Fibroblast of lung (primary cell): ENCODE results near the gene KRTAP26-1. TPM values are rescaled to one million over a fixed set of nuclear protein-coding genes. Genes with fewer than 3 reads are reported as not detected.

ENCODE experiments used
- DNase-seq, 2 donors: peaks; one replicate each; pipeline versions ENCODE4 v3.0.0 to v3.0.0-alpha.2; 2010; ENCODE audit warnings: low read depth in 2 of 2
- H2AFZ ChIP-seq: 2 replicates; pipeline ENCODE4 v1.5.1; 2012; ENCODE audit warnings: low read length, control low read depth, inconsistent platforms
- H3K27ac ChIP-seq: 2 replicates; pipeline ENCODE4 v1.5.1; 2011; ENCODE audit warnings: low read length, control low read depth; ENCODE audit not compliant: insufficient read depth
- H3K27me3 ChIP-seq: 2 replicates; pipeline ENCODE4 v1.5.1; 2011; ENCODE audit warnings: mild to moderate bottlenecking, low read length; ENCODE audit not compliant: control insufficient read depth, insufficient read depth
- H3K36me3 ChIP-seq: 2 replicates; pipeline ENCODE4 v1.5.1; 2011; ENCODE audit warnings: low read length; ENCODE audit not compliant: control insufficient read depth, insufficient read depth
- H3K4me1 ChIP-seq: 2 replicates; pipeline ENCODE4 v1.5.1; 2011; ENCODE audit warnings: low read length; ENCODE audit not compliant: control insufficient read depth, insufficient read depth; ENCODE audit errors: extremely low read depth
- H3K4me2 ChIP-seq: 2 replicates; pipeline ENCODE4 v1.5.1; 2011; ENCODE audit warnings: low read length, control low read depth; ENCODE audit not compliant: insufficient read depth; ENCODE audit errors: extremely low read depth
- H3K4me3 ChIP-seq, 4 experiments: fragments of 200-600 bp in 1 of 4; sonication (generic) in 1 of 4; replicated peaks in 1 of 4; 2 replicates each; pipeline ENCODE4 v1.5.1; 2011 to 2016; ENCODE audit warnings: low read length in 4 of 4, low read depth in 3 of 4, mild to moderate bottlenecking in 3 of 4, control low read depth in 2 of 4, inconsistent platforms in 1 of 4, mixed read lengths in 1 of 4; ENCODE audit not compliant: insufficient read depth in 1 of 4; ENCODE audit errors: control extremely low read depth in 1 of 4
- H3K79me2 ChIP-seq: 2 replicates; pipeline ENCODE4 v1.5.1; 2012; ENCODE audit warnings: mild to moderate bottlenecking, low read length, inconsistent platforms; ENCODE audit not compliant: control insufficient read depth, insufficient read depth
- H3K9ac ChIP-seq: 2 replicates; pipeline ENCODE4 v1.5.1; 2011; ENCODE audit warnings: mild to moderate bottlenecking, low read length, control low read depth; ENCODE audit not compliant: insufficient read depth
- H3K9me3 ChIP-seq: 2 replicates; pipeline ENCODE4 v1.5.1; 2012; ENCODE audit warnings: low read depth, low read length; ENCODE audit not compliant: control insufficient read depth, insufficient read depth
- H4K20me1 ChIP-seq: 2 replicates; pipeline ENCODE4 v1.5.1; 2011; ENCODE audit warnings: low read length; ENCODE audit not compliant: control insufficient read depth, insufficient read depth; ENCODE audit errors: extremely low read depth
- EZH2 ChIP-seq: IDR thresholded peaks from 2 replicates; pipeline ENCODE4 v1.5.1; 2012; ENCODE audit warnings: low read length, control low read depth, mild to moderate bottlenecking; ENCODE audit errors: missing control alignments
- polyA plus RNA-seq, 2 donors: library from polyadenylated mRNA; depleted of rRNA in 1 of 2; stranded (reverse) in 1 of 2; unstranded in 1 of 2; fragments of >200 nt; gene quantifications; 2 replicates each; pipeline ENCODE4 v1.2.1, GENCODE V29; 2011 to 2012; ENCODE audit warnings: missing spikeins in 1 of 2
- total RNA-seq: library from RNA; depleted of rRNA; stranded (reverse); fragments of >200 nt; gene quantifications from 2 replicates; pipeline ENCODE4 v1.2.1, GENCODE V29; 2014
- TF ChIP-seq, protein P1 (sequence below), 2 donors: IDR thresholded peaks in 1 of 2; conservative IDR thresholded peaks in 1 of 2; 1 replicate in 1 of 2; 2 replicates in 1 of 2; pipeline ENCODE4 v1.5.1; 2011 to 2012; ENCODE audit warnings: low read length in 2 of 2, control low read depth in 1 of 2, inconsistent platforms in 1 of 2, low read depth in 1 of 2, mild to moderate bottlenecking in 1 of 2

The KRTAP26-1 gene
- total and polyA plus RNA-seq, 2 donors (not counting 1 experiment from before 2014, with no cell fraction given), result not detected

DNA sequence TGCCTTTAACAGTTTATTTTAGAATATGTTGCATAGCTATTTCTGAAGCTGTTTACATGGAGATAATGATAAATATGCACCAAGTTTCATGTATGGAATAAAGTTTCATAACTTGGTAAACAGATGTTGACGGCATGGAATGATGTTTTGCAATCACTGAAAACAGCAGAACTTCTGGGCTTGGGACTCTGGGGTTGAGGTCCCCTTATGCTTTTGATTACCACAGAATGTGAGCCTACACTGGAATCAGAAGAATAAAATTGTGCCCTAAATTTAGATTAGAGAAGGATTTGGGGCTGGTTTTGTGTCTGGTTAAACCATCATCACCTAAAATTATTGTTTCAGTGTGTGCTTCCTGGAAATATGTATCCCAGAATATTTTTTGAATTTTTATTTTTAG, 48.5 kb downstream of the KRTAP26-1 start:
- Histone ChIP-seq H3K4me3 (no peak overlapping the region), H3K4me2 (no peak overlapping the region), H2AFZ (no peak overlapping the region), H3K27ac (no peak overlapping the region), H4K20me1 (no peaks in the 10 kb centered on the region), H3K27me3 (no peaks in the 10 kb centered on the region), H3K9me3 (no peaks in the 10 kb centered on the region), H3K9ac (no peak overlapping the region), H3K79me2 (no peaks in the 10 kb centered on the region), H3K4me1 (no peaks in the 10 kb centered on the region), H3K36me3 (no peaks in the 10 kb centered on the region)
- TF ChIP-seq, protein P1, sequence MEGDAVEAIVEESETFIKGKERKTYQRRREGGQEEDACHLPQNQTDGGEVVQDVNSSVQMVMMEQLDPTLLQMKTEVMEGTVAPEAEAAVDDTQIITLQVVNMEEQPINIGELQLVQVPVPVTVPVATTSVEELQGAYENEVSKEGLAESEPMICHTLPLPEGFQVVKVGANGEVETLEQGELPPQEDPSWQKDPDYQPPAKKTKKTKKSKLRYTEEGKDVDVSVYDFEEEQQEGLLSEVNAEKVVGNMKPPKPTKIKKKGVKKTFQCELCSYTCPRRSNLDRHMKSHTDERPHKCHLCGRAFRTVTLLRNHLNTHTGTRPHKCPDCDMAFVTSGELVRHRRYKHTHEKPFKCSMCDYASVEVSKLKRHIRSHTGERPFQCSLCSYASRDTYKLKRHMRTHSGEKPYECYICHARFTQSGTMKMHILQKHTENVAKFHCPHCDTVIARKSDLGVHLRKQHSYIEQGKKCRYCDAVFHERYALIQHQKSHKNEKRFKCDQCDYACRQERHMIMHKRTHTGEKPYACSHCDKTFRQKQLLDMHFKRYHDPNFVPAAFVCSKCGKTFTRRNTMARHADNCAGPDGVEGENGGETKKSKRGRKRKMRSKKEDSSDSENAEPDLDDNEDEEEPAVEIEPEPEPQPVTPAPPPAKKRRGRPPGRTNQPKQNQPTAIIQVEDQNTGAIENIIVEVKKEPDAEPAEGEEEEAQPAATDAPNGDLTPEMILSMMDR (conservative IDR thresholded peaks at IDR 0.05 in 1 of 2, IDR thresholded peaks at IDR 0.05 in 1 of 2; ENCODE audit: low read depth in 1 of 2, low read length in 2 of 2), result no peak
- TF ChIP-seq EZH2, result no peak
- no peak for DNase-seq

- no peaks in the 10 kb centered on the region for H4K20me1 ChIP-seq
- H3K9ac ChIP-seq, result no peak overlapping the region
- H2AFZ ChIP-seq, result no peak overlapping the region
- H3K36me3 ChIP-seq, result no peaks in the 10 kb centered on the region
- H3K27ac ChIP-seq, result no peak overlapping the region
- no peaks in the 10 kb centered on the region for H3K4me1 ChIP-seq
- no peaks in the 10 kb centered on the region for H3K27me3 ChIP-seq
- no peaks in the 10 kb centered on the region for H3K79me2 ChIP-seq
- no peaks in the 10 kb centered on the region for H3K9me3 ChIP-seq
- no peak for DNase-seq
- TF ChIP-seq, protein P1 (conservative IDR thresholded peaks at IDR 0.05 in 1 of 2, IDR thresholded peaks at IDR 0.05 in 1 of 2; ENCODE audit: low read depth in 1 of 2, low read length in 2 of 2), result no peak
- TF ChIP-seq EZH2, result no peak
- no peak overlapping the region for H3K4me2 ChIP-seq
- H3K4me3 ChIP-seq, result no peak overlapping the region
Observed at GRCh38 chr21:30271156-30271555, 49.0 kb downstream of the KRTAP26-1 start.

- H3K9me3 ChIP-seq, result no peaks in the 10 kb centered on the region
- no peak overlapping the region for H3K27ac ChIP-seq
- H3K4me1 ChIP-seq, result no peaks in the 10 kb centered on the region
- no peaks in the 10 kb centered on the region for H3K36me3 ChIP-seq
- H3K9ac ChIP-seq, result no peak overlapping the region
- H3K4me2 ChIP-seq, result no peak overlapping the region
- TF ChIP-seq, protein P1 (conservative IDR thresholded peaks at IDR 0.05 in 1 of 2, IDR thresholded peaks at IDR 0.05 in 1 of 2; ENCODE audit: low read depth in 1 of 2, low read length in 2 of 2), result no peak
- TF ChIP-seq EZH2, result no peak
- no peaks in the 10 kb centered on the region for H4K20me1 ChIP-seq
- H3K79me2 ChIP-seq, result no peaks in the 10 kb centered on the region
- H3K4me3 ChIP-seq, result no peak overlapping the region
- no peaks in the 10 kb centered on the region for H3K27me3 ChIP-seq
- no peak overlapping the region for H2AFZ ChIP-seq
- no peak for DNase-seq
Observed at GRCh38 chr21:30269803-30270530, 50.1 kb downstream of the KRTAP26-1 start.

Other genes with a start within 250 kb of the KRTAP26-1 start
- not detected in 2 replicates for gene CLDN17, start 153.5 kb downstream of the KRTAP26-1 start, total RNA-seq
- not detected in 2 replicates for gene CLDN17, start 153.5 kb downstream of the KRTAP26-1 start, polyA plus RNA-seq
- not detected in 2 replicates for gene CLDN8, start 104.2 kb downstream of the KRTAP26-1 start, total RNA-seq
- not detected in 2 replicates for gene CLDN8, start 104.2 kb downstream of the KRTAP26-1 start, polyA plus RNA-seq
- not detected in 2 replicates for gene KRTAP24-1, start 37.4 kb downstream of the KRTAP26-1 start, total RNA-seq
- gene KRTAP24-1, start 37.4 kb downstream of the KRTAP26-1 start, polyA plus RNA-seq, result not detected in 2 replicates
- gene KRTAP25-1, start 30.8 kb downstream of the KRTAP26-1 start, total RNA-seq, result not detected in 2 replicates
- not detected in 2 replicates for gene KRTAP25-1, start 30.8 kb downstream of the KRTAP26-1 start, polyA plus RNA-seq
- gene KRTAP27-1, start 17.4 kb upstream of the KRTAP26-1 start, total RNA-seq, result not detected in 2 replicates
- not detected in 2 replicates for gene KRTAP27-1, start 17.4 kb upstream of the KRTAP26-1 start, polyA plus RNA-seq
- gene KRTAP23-1, start 28.3 kb upstream of the KRTAP26-1 start, total RNA-seq, result not detected in 2 replicates
- gene KRTAP23-1, start 28.3 kb upstream of the KRTAP26-1 start, polyA plus RNA-seq, result not detected in 2 replicates
- not detected in 2 replicates for gene KRTAP13-2, start 52.0 kb upstream of the KRTAP26-1 start, total RNA-seq
- not detected in 2 replicates for gene KRTAP13-2, start 52.0 kb upstream of the KRTAP26-1 start, polyA plus RNA-seq
- gene KRTAP13-1, start 75.7 kb upstream of the KRTAP26-1 start, total RNA-seq, result not detected in 2 replicates
- gene KRTAP13-1, start 75.7 kb upstream of the KRTAP26-1 start, polyA plus RNA-seq, result not detected in 2 replicates
- not detected in 2 replicates for gene KRTAP13-3, start 105.6 kb upstream of the KRTAP26-1 start, total RNA-seq
- gene KRTAP13-3, start 105.6 kb upstream of the KRTAP26-1 start, polyA plus RNA-seq, result not detected in 2 replicates
- not detected in 2 replicates for gene KRTAP13-4, start 109.9 kb upstream of the KRTAP26-1 start, total RNA-seq
- gene KRTAP13-4, start 109.9 kb upstream of the KRTAP26-1 start, polyA plus RNA-seq, result not detected in 2 replicates
- not detected in 2 replicates for gene KRTAP15-1, start 120.0 kb upstream of the KRTAP26-1 start, total RNA-seq
- not detected in 2 replicates for gene KRTAP15-1, start 120.0 kb upstream of the KRTAP26-1 start, polyA plus RNA-seq
- not detected in 2 replicates for gene KRTAP19-1, start 160.1 kb upstream of the KRTAP26-1 start, total RNA-seq
- not detected in 2 replicates for gene KRTAP19-1, start 160.1 kb upstream of the KRTAP26-1 start, polyA plus RNA-seq
- gene KRTAP19-2, start 167.1 kb upstream of the KRTAP26-1 start, total RNA-seq, result not detected in 2 replicates
- not detected in 2 replicates for gene KRTAP19-2, start 167.1 kb upstream of the KRTAP26-1 start, polyA plus RNA-seq
- not detected in 2 replicates for gene KRTAP19-3, start 171.7 kb upstream of the KRTAP26-1 start, total RNA-seq
- not detected in 2 replicates for gene KRTAP19-3, start 171.7 kb upstream of the KRTAP26-1 start, polyA plus RNA-seq
- not detected in 2 replicates for gene KRTAP19-4, start 176.8 kb upstream of the KRTAP26-1 start, total RNA-seq
- gene KRTAP19-4, start 176.8 kb upstream of the KRTAP26-1 start, polyA plus RNA-seq, result not detected in 2 replicates
- not detected in 2 replicates for gene KRTAP19-5, start 181.8 kb upstream of the KRTAP26-1 start, total RNA-seq
- not detected in 2 replicates for gene KRTAP19-5, start 181.8 kb upstream of the KRTAP26-1 start, polyA plus RNA-seq
- gene KRTAP19-6, start 221.5 kb upstream of the KRTAP26-1 start, total RNA-seq, result not detected in 2 replicates
- gene KRTAP19-6, start 221.5 kb upstream of the KRTAP26-1 start, polyA plus RNA-seq, result not detected in 2 replicates
- not detected in 2 replicates for gene KRTAP19-7, start 241.0 kb upstream of the KRTAP26-1 start, total RNA-seq
- gene KRTAP19-7, start 241.0 kb upstream of the KRTAP26-1 start, polyA plus RNA-seq, result not detected in 2 replicates